GM12865 (cell line): Measurements from ENCODE around the gene SYTL3.
"Not testable (repeated sequence)": the region's sequence is repeated elsewhere in the genome, so short reads cannot be mapped to it uniquely, and the experiment has no call there.

Source experiments
- DNase-seq: peaks from one replicate; pipeline ENCODE4 v3.0.0; 2010; ENCODE audit warnings: low read depth
- H3K4me3 ChIP-seq: 2 replicates; pipeline ENCODE4 v1.5.1; 2011; ENCODE audit warnings: mild to moderate bottlenecking, low read depth, low read length, control low read depth
- CTCF ChIP-seq: IDR thresholded peaks from 2 replicates; pipeline ENCODE4 v1.5.1; 2011; ENCODE audit warnings: low read length, control low read depth, low read depth, inconsistent platforms; ENCODE audit not compliant: insufficient read depth; ENCODE audit errors: missing control alignments

SYTL3 gene

DNA sequence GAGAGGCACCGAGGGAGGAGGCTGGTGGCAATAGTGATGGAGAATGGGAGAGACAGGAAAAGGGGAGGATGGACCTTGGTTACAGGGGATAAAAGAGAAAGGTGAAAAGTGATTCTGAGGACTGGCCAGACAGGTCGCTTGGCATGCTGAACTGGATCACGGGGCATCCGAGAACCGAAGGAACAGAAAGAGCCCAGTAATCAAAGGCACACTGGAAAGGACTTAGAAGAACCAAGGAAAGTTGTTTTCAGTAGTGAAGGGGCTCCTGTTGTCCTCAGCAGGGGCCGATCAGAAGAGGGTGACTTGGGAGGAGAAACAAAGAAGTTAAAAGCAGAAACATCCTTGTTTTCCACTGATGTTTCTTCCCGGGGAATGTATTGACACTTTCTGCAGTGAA lies 18.9 kb downstream of the SYTL3 start:
- no peak for DNase-seq
- no peak overlapping the region for H3K4me3 ChIP-seq
- no peak for TF ChIP-seq CTCF

DNA sequence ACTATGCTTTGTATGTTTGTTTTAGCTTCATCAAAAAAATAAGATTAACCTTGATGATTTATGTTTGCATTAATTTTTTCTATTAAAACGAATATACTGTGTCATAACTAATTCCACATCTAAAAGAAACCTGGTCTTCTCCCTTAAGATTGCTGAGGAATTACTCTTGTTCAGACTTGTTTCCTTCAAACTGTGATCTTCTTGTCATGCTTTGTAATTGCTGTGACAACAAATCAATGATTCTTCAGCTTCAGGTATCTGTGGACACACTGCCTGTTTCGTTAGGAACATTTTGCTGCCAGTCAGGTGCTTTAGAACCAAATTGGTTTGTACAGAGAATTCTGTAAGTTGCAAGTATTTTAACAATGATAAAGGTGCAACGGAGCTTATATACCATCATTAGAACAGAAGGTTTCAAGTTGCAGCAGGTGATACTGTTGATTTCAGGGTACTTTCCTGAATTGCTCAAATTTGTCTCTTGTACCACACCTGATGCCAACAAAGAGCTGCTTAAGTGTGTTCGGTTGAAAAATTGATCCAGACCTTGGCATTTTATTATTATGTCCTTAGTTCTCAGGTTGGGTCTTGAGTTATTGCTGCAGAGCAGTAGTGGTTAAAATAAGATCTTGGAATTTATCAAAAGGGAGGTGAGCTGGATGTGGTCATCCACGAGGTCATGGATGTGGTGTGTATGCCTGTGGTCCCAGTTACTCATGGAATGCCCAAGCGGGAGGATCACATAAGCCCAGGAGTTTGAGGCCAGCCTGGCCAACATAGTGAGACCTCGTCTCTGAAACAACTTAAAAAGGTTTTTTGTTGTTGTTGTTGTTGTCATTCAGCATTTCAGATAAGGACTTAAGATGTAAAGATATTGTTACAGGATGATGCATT lies 19.5 kb downstream of the SYTL3 start:
- no peak for DNase-seq
- no peak overlapping the region for H3K4me3 ChIP-seq
- TF ChIP-seq CTCF = no peak

DNA sequence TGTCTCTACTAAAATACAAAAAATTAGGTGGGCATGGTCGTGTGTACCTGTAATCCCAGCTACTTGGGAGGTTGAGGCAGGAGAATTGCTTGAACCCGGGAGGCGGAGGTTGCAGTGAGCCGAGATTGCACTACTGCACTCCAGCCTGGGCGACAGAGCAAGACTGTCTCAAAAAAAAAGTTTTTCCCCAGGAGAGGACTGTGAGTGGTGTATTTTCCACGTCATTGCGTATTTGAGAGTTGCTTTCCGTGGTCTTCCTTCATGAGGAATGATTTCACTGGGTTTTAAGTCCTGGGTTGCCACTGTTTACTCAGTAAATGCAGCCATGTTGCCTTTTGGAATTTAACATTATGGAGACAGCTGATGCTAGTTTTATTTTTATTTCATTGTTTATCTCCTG lies 22.3 kb downstream of the SYTL3 start:
- H3K4me3 ChIP-seq, DNase-seq: not testable (repeated sequence)

GRCh38 chr6:158672726-158673125 lies 22.9 kb downstream of the SYTL3 start:
- DNase-seq = no peak
- no peak overlapping the region for H3K4me3 ChIP-seq
- no peak for TF ChIP-seq CTCF

DNA sequence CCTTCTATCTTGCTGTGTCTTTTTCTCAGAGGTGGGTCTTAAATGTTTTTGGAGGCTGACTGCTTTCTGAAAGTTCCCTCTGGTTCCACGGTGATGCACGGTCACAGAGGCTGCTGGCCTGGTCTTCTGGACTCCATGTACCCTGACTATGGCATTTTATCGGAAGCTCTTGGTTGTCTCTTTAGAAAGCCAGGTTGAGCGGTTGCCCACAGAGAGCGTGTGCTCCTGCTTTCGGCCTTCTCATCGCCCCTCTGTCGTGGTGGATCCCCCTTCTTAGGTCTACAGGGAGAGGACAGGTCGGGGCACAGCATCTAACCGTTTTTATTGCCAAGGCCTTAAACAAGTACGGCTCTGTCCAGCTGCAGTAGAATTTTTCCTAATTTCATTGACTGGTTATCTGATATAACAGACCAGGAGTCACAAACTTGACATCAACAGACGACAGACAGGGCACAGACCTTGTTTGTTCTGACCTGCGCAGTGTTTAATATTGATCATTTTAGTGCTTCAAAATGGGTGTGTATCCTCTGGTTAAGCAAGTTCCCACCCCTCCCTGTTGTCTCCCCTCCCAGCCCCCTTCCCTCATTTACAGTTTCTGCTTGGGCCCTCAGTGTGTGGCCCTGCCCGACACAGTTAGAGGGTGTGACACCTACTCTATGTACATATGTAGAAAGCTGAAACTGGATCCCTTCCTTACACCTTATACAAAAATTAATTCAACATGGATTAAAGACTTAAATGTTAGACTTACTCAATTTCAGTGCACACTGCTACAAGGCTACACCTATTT lies 24.7 kb downstream of the SYTL3 start:
- TF ChIP-seq CTCF = no peak
- H3K4me3 ChIP-seq = no peak overlapping the region
- DNase-seq = no peak

DNA sequence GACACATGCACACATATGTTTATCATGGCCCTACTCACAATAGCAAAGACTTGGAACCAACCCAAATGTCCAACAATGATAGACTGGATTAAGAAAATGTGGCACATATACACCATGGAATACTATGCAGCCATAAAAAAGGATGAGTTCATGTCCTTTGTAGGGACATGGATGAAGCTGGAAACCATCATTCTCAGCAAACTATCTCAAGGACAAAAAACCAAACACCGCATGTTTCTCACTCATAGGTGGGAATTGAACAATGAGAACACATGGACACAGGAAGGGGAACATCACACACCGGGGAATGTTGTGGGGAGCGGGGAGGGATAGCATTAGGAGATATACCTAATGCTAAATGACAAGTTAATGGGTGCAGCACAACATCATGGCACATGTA lies 27.2 kb downstream of the SYTL3 start:
- not testable (repeated sequence) for DNase-seq, H3K4me3 ChIP-seq

- TF ChIP-seq CTCF = no peak
- DNase-seq = no peak
- H3K4me3 ChIP-seq = no peak overlapping the region
These were observed 28.2 kb downstream of the SYTL3 start for GRCh38 chr6:158677906-158678578.
